H1 (cell line): Measurements from ENCODE around the gene LMX1B. TPM values are rescaled to one million over a fixed set of nuclear protein-coding genes. Genes with fewer than 3 reads are reported as not detected.

Experiments used
- BCL11A ChIP-seq, 2 experiments: IDR thresholded peaks; one replicate each; pipeline ENCODE4 v1.6.1; 2011; ENCODE audit warnings: low read depth in 2 of 2, low read length in 2 of 2, mild to moderate bottlenecking in 2 of 2
- BRCA1 ChIP-seq: IDR thresholded peaks from 2 replicates; pipeline ENCODE4 v1.6.1; 2012; ENCODE audit warnings: low read depth, low read length, improper control_type of control experiment
- CHD1 ChIP-seq: IDR thresholded peaks from 2 replicates; pipeline ENCODE4 v1.6.1; 2012; ENCODE audit warnings: low read depth, low read length, improper control_type of control experiment
- CREB1 ChIP-seq: IDR thresholded peaks from 2 replicates; pipeline ENCODE4 v1.6.1; 2012; ENCODE audit warnings: inconsistent platforms
- CTBP2 ChIP-seq: IDR thresholded peaks from 2 replicates; pipeline ENCODE4 v1.7.0; 2011; ENCODE audit warnings: borderline replicate concordance, mild to moderate bottlenecking, moderate library complexity, mixed read lengths, low read length; ENCODE audit not compliant: insufficient read depth, insufficient read length
- EGR1 ChIP-seq: IDR thresholded peaks from 2 replicates; pipeline ENCODE4 v1.6.1; 2011; ENCODE audit warnings: low read depth, low read length, borderline replicate concordance
- EP300 ChIP-seq, 2 experiments: IDR thresholded peaks; 1 replicate in 1 of 2; 2 replicates in 1 of 2; pipeline ENCODE4 v1.6.1; 2011 to 2012; ENCODE audit warnings: low read depth in 2 of 2, low read length in 2 of 2, mild to moderate bottlenecking in 2 of 2, borderline replicate concordance in 1 of 2, inconsistent platforms in 1 of 2, moderate library complexity in 1 of 2
- EZH2 ChIP-seq: fragments of 200-600 bp; sonication (generic); IDR thresholded peaks from 2 replicates; pipeline ENCODE4 v1.7.1; 2012; ENCODE audit warnings: low read depth, mild to moderate bottlenecking, moderate library complexity, low read length, inconsistent platforms; ENCODE audit not compliant: severe bottlenecking
- FOSL1 ChIP-seq: IDR thresholded peaks from 2 replicates; pipeline ENCODE4 v1.6.1; 2011; ENCODE audit warnings: mild to moderate bottlenecking, low read depth, low read length, moderate library complexity; ENCODE audit not compliant: insufficient read depth
- JUN ChIP-seq: IDR thresholded peaks from 2 replicates; pipeline ENCODE4 v1.6.1; 2011; ENCODE audit warnings: low read depth, mild to moderate bottlenecking, improper control_type of control experiment, low read length
- JUND ChIP-seq: IDR thresholded peaks from 2 replicates; pipeline ENCODE4 v1.6.1; 2011; ENCODE audit warnings: mild to moderate bottlenecking, improper control_type of control experiment, low read length
- KDM4A ChIP-seq: IDR thresholded peaks from one replicate; pipeline ENCODE4 v1.7.1; 2012; ENCODE audit warnings: low read depth, mild to moderate bottlenecking, moderate library complexity, low read length, inconsistent platforms; ENCODE audit not compliant: severe bottlenecking
- MAFK ChIP-seq: IDR thresholded peaks from 2 replicates; pipeline ENCODE4 v1.6.1; 2012; ENCODE audit warnings: low read depth, mild to moderate bottlenecking, improper control_type of control experiment, low read length
- POLR2A ChIP-seq, 2 experiments: IDR thresholded peaks; 1 replicate in 1 of 2; 2 replicates in 1 of 2; pipeline ENCODE4 v1.6.1; 2011; ENCODE audit warnings: low read depth in 2 of 2, low read length in 2 of 2, mild to moderate bottlenecking in 2 of 2; ENCODE audit errors: control extremely low read depth in 1 of 2
- POLR2AphosphoS5 ChIP-seq: IDR thresholded peaks from 2 replicates; pipeline ENCODE4 v1.6.1; 2011; ENCODE audit warnings: low read depth, low read length
- POU5F1 ChIP-seq: IDR thresholded peaks from 2 replicates; pipeline ENCODE4 v1.6.1; 2011; ENCODE audit warnings: low read depth, mild to moderate bottlenecking, low read length, moderate library complexity
- RXRA ChIP-seq: IDR thresholded peaks from 2 replicates; pipeline ENCODE4 v1.6.1; 2011; ENCODE audit warnings: low read depth, mild to moderate bottlenecking, low read length, moderate library complexity; ENCODE audit not compliant: insufficient read depth
- SIN3A ChIP-seq, 2 experiments: IDR thresholded peaks in 1 of 2; conservative IDR thresholded peaks in 1 of 2; 2 replicates each; pipeline ENCODE4 v1.6.1; 2011 to 2012; ENCODE audit warnings: low read length in 2 of 2, improper control_type of control experiment in 1 of 2, low read depth in 1 of 2, mild to moderate bottlenecking in 1 of 2
- SIRT6 ChIP-seq: IDR thresholded peaks from one replicate; pipeline ENCODE4 v1.7.1; 2012; ENCODE audit warnings: low read length, inconsistent platforms
- SP1 ChIP-seq: IDR thresholded peaks from 2 replicates; pipeline ENCODE4 v1.6.1; 2011; ENCODE audit warnings: low read depth, low read length
- SP2 ChIP-seq: IDR thresholded peaks from 2 replicates; pipeline ENCODE4 v1.6.1; 2012; ENCODE audit warnings: mild to moderate bottlenecking, low read length, inconsistent platforms
- TAF1 ChIP-seq: IDR thresholded peaks from 2 replicates; pipeline ENCODE4 v1.6.1; 2011; ENCODE audit warnings: mild to moderate bottlenecking, low read depth, low read length
- TAF7 ChIP-seq: optimal IDR thresholded peaks from 2 replicates; pipeline ENCODE3; 2011; ENCODE audit warnings: low read depth, mild to moderate bottlenecking, inconsistent platforms, low read length, moderate library complexity, borderline replicate concordance
- polyA plus RNA-seq, 7 experiments: library from polyadenylated mRNA; depleted of rRNA in 3 of 7; stranded (reverse) in 5 of 7; unstranded in 2 of 7; fragments of >200 nt in 5 of 7; fragments of 200-250 nt in 2 of 7; gene quantifications; 1 replicate in 5 of 7; 2 replicates in 1 of 7; 4 replicates in 1 of 7; pipeline versions ENCODE4 v1.2.1 to v1.2.3, GENCODE V29; 2011 to 2013; ENCODE audit warnings: missing spikeins in 2 of 7, mixed read lengths in 2 of 7
- total RNA-seq: library from RNA; stranded (reverse); fragmentation: NEBNext Ultra II Directional; extraction: Animal tissue kit (Norgen Biotek cat#: 25700); gene quantifications from 2 replicates; pipeline ENCODE4 v1.2.1, GENCODE V29; 2021
- TF ChIP-seq, protein P1 (sequence below): IDR thresholded peaks from 2 replicates; pipeline ENCODE4 v1.6.1; 2012; ENCODE audit warnings: inconsistent platforms
- TF ChIP-seq, protein P2 (sequence below): IDR thresholded peaks from 2 replicates; pipeline ENCODE4 v1.6.1; 2012; ENCODE audit warnings: inconsistent platforms

LMX1B gene
- total and polyA plus RNA-seq, 2 of the 8 experiments (the other 6 are each of a cell fraction or from before 2014, with no cell fraction given), result 0.09 to 0.37 TPM

DNA sequence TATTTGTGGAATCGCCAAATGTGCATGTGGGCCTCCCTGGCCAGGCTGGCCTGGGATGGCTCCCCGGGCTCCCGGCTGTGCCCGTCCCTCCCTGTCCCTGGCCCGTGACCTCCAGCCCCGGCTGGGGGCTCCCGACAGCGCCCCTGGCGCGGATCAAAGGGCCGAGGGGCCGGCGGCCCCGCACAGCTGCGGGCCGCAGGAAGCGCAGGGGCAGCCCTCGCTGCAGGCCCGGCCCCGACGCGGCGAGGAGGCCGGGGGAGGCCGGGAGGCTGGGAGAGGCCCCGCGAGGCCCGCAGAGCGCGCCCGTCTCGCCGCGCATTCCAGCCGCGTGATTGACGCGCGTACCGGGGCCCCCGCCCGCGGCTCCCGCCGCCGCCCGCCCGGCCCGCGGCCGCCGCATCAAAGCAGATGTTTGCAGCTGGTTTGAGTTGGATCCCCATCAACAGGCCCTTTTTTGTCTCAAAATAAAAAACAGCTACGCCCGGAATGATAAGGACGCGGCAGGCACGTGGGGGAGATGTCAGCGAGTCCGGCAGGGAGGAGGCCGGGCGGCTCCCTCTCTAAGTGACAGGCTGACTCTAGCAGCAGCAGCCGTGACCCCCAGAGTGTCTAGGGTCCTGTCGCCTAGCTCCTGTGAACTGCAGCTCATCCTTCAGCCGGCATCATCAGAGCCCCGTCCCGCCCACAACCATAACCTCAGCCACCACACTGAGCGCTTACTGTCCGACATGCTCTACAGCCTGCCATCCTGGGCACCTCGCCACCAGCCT is 69.4 kb downstream of the LMX1B start (continued):
- TF ChIP-seq BCL11A (IDR thresholded peaks at IDR 0.05; ENCODE audit: low read depth in 2 of 2, low read length in 2 of 2), result no peak
- TF ChIP-seq SP1, result no peak
- TF ChIP-seq, protein P1, sequence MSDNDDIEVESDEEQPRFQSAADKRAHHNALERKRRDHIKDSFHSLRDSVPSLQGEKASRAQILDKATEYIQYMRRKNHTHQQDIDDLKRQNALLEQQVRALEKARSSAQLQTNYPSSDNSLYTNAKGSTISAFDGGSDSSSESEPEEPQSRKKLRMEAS, result peak; percentile 68; the same call in 1 of the 2 replicates
- no peak for TF ChIP-seq CREB1
- peak; percentile 29 for TF ChIP-seq KDM4A
- TF ChIP-seq TAF1, result no peak
- TF ChIP-seq MAFK, result no peak
- no peak for TF ChIP-seq JUND
- TF ChIP-seq RXRA, result no peak
- no peak for TF ChIP-seq POLR2A (IDR thresholded peaks at IDR 0.05; ENCODE audit: control extremely low read depth in 1 of 2, low read depth in 2 of 2, low read length in 2 of 2)
- TF ChIP-seq EGR1, result no peak
- TF ChIP-seq, protein P2, sequence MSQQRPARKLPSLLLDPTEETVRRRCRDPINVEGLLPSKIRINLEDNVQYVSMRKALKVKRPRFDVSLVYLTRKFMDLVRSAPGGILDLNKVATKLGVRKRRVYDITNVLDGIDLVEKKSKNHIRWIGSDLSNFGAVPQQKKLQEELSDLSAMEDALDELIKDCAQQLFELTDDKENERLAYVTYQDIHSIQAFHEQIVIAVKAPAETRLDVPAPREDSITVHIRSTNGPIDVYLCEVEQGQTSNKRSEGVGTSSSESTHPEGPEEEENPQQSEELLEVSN, result 0 out of 2 replicates have a peak, but pooled peaks have one; percentile 22
- TF ChIP-seq SP2, result no peak
- TF ChIP-seq FOSL1, result no peak
- TF ChIP-seq POLR2AphosphoS5, result no peak
- no peak for TF ChIP-seq CTBP2
- no peak for TF ChIP-seq SIRT6
- TF ChIP-seq EZH2, result peak; percentile 62
- TF ChIP-seq POU5F1, result no peak
- no peak for TF ChIP-seq BRCA1
- no peak for TF ChIP-seq TAF7
- TF ChIP-seq SIN3A (conservative IDR thresholded peaks at IDR 0.05 in 1 of 2, IDR thresholded peaks at IDR 0.05 in 1 of 2; ENCODE audit: low read depth in 1 of 2, low read length in 2 of 2), result 0 out of 4 replicates have a peak, but pooled peaks of 1 of the 2 experiments have one; percentile 21
- no peak for TF ChIP-seq CHD1
- TF ChIP-seq EP300 (IDR thresholded peaks at IDR 0.05; ENCODE audit: borderline replicate concordance in 1 of 2, low read depth in 2 of 2, low read length in 2 of 2), result no peak
- no peak for TF ChIP-seq JUN
